Suprapubic skin (tissue), 4 donors: ENCODE measurements around the gene OR2A5.

Experiments
- CTCF ChIP-seq, 2 donors: fragments of 200-600 bp in 1 of 2; fragments of 450-650 bp in 1 of 2; sonication (generic) in 1 of 2; IDR thresholded peaks; one replicate each; pipeline ENCODE4 v1.5.1; 2016 to 2019; ENCODE audit warnings: antibody characterized with exemption in 2 of 2, mild to moderate bottlenecking in 1 of 2, moderate library complexity in 1 of 2
- POLR2A ChIP-seq, 2 donors: fragments of 450-650 bp; IDR thresholded peaks; one replicate each; pipeline ENCODE4 v1.6.1; 2017; ENCODE audit warnings: antibody characterized with exemption in 2 of 2, mild to moderate bottlenecking in 2 of 2, moderate library complexity in 2 of 2
- POLR2AphosphoS5 ChIP-seq, 3 donors: sonication (generic); formaldehyde crosslinking; IDR thresholded peaks; one replicate each; pipeline ENCODE4 v1.6.1; 2017; ENCODE audit warnings: antibody characterized with exemption in 3 of 3

GRCh38 chr7:144032516-144032915 lies 16.2 kb upstream of the OR2A5 start:
- TF ChIP-seq POLR2A (IDR thresholded peaks at IDR 0.05) (no peak), POLR2AphosphoS5 (IDR thresholded peaks at IDR 0.05) (no peak), CTCF (IDR thresholded peaks at IDR 0.05) (no peak)
